Activated CD4-positive, alpha-beta T cell treated with anti-CD3 and anti-CD28 coated beads for 36 hours (primary cell): ENCODE measurements around the gene NOM1. TPM values are rescaled to one million over a fixed set of nuclear protein-coding genes. Genes with fewer than 3 reads are reported as not detected.

Source experiments
- ATAC-seq: fragments of 200-7000 bp; cut with Tn5 transposase; one replicate; pipeline ENCODE4 v1.10.0; 2021; ENCODE audit warnings: mild to moderate bottlenecking, moderate library complexity
- CTCF ChIA-PET: fragments of 350-600 bp; sonication (Branson Sonifier 250); formaldehyde crosslinking; loops from one replicate; lab custom pipeline; 2021; ENCODE audit warnings: antibody characterized with exemption; lab: Charles Lee
- POLR2A ChIA-PET: fragments of 350-600 bp; sonication (Branson Sonifier 250); formaldehyde crosslinking; loops from one replicate; lab custom pipeline; 2021; ENCODE audit warnings: antibody characterized with exemption, inconsistent platforms; lab: Charles Lee
- DNase-seq: peaks from one replicate; pipeline ENCODE4 v3.0.0-alpha.2; 2020
- H3K27ac Mint-ChIP-seq: one replicate; pipeline ENCODE4 v1.8.0; 2021; ENCODE audit warnings: mixed read lengths
- H3K27me3 Mint-ChIP-seq: one replicate; pipeline ENCODE4 v1.8.0; 2021; ENCODE audit warnings: mixed read lengths
- H3K36me3 Mint-ChIP-seq: one replicate; pipeline ENCODE4 v1.8.0; 2021; ENCODE audit warnings: low read depth, mixed read lengths
- H3K4me1 Mint-ChIP-seq: one replicate; pipeline ENCODE4 v1.8.0; 2021; ENCODE audit warnings: mixed read lengths
- H3K4me3 Mint-ChIP-seq: one replicate; pipeline ENCODE4 v1.8.0; 2021; ENCODE audit warnings: mild to moderate bottlenecking, moderate library complexity, mixed read lengths
- H3K9me3 Mint-ChIP-seq: one replicate; pipeline ENCODE4 v1.8.0; 2021; ENCODE audit warnings: low read depth, mixed read lengths
- intact Hi-C, 2 experiments: fragments of 100-400 bp; cut with DNase I in 1 of 2; cut with micrococcal nuclease in 1 of 2; formaldehyde crosslinking; loops; one replicate each; pipeline versions ENCODE4 v1.14.2 to v1.15.1; 2022 to 2024; cut with DNase I, micrococcal nuclease
- total RNA-seq, 2 experiments: library from RNA; stranded (reverse); gene quantifications; one replicate each; pipeline ENCODE4 v1.2.3, GENCODE V29; 2021

Gene NOM1
- total RNA-seq, 2 experiments from 2014 or later: 27.3 to 32.1 TPM

DNA sequence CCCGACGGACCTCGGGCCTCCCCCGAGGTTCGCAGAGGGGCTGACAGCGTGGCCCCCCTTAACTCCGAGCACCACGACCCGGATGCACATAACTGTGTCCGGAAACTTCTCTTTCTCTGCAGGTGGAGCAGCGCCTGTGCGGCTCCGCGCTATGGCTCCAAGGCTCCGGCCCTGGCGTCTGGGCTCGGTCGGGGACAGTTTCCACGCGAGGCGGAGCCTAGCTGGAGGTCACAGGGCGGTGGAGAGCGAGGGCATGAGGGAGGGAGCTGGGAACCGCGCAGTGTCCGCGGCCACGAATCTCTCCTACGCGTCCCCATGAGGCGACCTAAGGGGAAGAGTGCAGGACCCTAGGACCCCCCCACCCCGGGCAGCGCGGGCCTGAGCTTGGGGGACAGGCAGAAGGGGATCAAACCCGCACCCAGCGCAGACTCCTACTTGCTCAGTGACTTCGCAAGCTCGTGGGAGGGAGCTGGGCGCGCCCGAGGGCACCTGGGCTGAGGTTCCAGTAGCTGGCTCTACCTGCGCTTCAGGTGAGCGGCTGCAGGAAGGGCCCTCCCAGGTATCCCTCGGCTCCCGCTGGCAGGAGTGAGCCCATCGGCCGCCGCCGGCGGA is 69.6 kb downstream of the NOM1 start:
- H3K36me3 Mint-ChIP-seq: no peaks in the 10 kb centered on the region
- intact Hi-C loops: loop anchor here in 1 of 2 experiments (5.0 kb wide), 2 partner anchors 668 to 1647 kb away; no protein-coding TSS in a partner anchor
- H3K4me3 Mint-ChIP-seq: peak overlapping the region; percentile 45
- POLR2A ChIA-PET: no interaction called here
- H3K27me3 Mint-ChIP-seq: peaks cover 67% of the 10 kb centered on the region
- H3K27ac Mint-ChIP-seq: no peak overlapping the region
- DNase-seq (peak; percentile 25), ATAC-seq (no peak)
- H3K9me3 Mint-ChIP-seq: no peaks in the 10 kb centered on the region
- CTCF ChIA-PET: interaction anchor here (1.2 to 1.5 kb wide), 2 partner anchors 11 to 16 kb away, joined by 3 to 5 read pairs; no protein-coding TSS in a partner anchor
- H3K4me1 Mint-ChIP-seq: peaks cover 17% of the 10 kb centered on the region

DNA sequence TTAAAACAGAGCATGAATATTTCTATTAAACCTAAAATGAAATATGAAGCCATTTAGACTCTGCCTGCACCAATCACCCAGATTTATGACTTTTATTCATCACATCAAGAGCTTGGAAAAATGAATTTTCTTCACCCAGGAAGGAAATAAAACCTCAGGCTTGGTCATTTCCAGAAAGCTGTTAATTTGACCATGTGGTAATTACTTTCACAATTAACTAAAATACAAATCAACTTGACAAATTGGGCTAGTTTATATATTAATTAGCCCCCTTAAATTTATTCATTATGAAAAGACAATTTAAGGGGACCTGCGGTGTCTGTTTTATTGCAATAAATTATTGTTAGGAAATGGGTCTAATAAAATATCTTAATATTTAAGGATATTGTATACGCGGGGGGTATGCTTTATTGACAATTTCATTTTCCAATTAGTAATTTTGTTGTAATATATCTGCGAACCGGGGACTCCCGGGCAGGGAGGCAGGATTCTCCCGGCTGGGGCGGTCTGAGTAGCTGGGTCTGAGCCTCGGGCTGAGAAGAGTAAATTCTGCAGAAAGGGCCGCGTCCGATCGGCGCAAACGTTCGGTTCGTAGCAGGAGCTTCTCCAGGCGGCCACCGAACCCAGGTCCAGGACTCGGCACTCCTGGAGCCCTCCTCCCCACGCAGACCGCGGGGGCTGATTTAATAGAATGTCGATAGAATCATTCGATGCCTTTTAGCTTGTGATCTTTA is 70.4 kb downstream of the NOM1 start:
- ChIA-PET CTCF (interaction anchor here (0.6 to 1.5 kb wide), 4 partner anchors 10 to 1641 kb away, joined by 3 to 5 read pairs (median 3); no protein-coding TSS in a partner anchor), POLR2A (interaction anchor here (0.6 kb wide), 1 partner anchor 34 kb away, joined by 3 read pairs; no protein-coding TSS in a partner anchor)
- ATAC-seq (no peak), DNase-seq (no peak)
- Mint-ChIP-seq H3K27ac (no peak overlapping the region), H3K36me3 (no peaks in the 10 kb centered on the region), H3K27me3 (peaks cover 67% of the 10 kb centered on the region), H3K4me1 (peaks cover 17% of the 10 kb centered on the region), H3K9me3 (no peaks in the 10 kb centered on the region), H3K4me3 (no peak overlapping the region)
- intact Hi-C loops: loop anchor here in 1 of 2 experiments (5.0 kb wide), 2 partner anchors 667 to 1648 kb away; no protein-coding TSS in a partner anchor

DNA sequence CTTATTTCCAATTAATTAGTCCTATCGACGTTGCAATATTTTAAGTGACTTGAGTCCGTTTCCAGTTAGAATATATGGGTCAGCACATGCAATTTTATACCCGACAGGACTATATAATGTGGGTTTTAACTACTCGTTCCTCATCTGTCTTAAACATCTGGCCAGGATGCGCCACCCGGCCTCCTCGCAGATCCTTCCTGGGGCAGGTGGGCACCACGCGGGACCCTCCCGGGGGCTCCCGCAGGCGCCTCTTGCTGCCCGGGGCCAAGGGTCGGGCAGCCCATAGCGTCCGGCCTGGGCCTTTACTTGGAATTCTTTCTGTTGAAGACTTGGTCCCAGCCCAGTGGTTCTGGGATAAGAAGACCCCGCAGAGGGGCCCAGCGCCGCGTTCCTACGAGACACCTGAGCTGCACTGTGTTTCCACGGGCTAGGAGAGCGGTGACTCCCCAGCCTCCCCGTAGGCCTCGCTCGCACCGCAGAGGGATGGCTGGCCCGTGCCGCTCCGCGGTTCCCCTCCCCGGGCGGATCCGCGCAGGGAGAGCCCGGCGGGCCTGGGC is 71.1 kb downstream of the NOM1 start:
- no peak overlapping the region for H3K27ac Mint-ChIP-seq
- peaks cover 71% of the 10 kb centered on the region for H3K27me3 Mint-ChIP-seq
- no peaks in the 10 kb centered on the region for H3K9me3 Mint-ChIP-seq
- H3K36me3 Mint-ChIP-seq: no peaks in the 10 kb centered on the region
- ChIA-PET POLR2A (no interaction called here), CTCF (interaction anchor here (0.6 to 0.7 kb wide), 2 partner anchors 9 to 1642 kb away, joined by 3 read pairs; no protein-coding TSS in a partner anchor)
- H3K4me1 Mint-ChIP-seq: peaks cover 17% of the 10 kb centered on the region
- DNase-seq (peak; percentile 24), ATAC-seq (no peak)
- no peak overlapping the region for H3K4me3 Mint-ChIP-seq
- intact Hi-C loops: no loop called here

DNA sequence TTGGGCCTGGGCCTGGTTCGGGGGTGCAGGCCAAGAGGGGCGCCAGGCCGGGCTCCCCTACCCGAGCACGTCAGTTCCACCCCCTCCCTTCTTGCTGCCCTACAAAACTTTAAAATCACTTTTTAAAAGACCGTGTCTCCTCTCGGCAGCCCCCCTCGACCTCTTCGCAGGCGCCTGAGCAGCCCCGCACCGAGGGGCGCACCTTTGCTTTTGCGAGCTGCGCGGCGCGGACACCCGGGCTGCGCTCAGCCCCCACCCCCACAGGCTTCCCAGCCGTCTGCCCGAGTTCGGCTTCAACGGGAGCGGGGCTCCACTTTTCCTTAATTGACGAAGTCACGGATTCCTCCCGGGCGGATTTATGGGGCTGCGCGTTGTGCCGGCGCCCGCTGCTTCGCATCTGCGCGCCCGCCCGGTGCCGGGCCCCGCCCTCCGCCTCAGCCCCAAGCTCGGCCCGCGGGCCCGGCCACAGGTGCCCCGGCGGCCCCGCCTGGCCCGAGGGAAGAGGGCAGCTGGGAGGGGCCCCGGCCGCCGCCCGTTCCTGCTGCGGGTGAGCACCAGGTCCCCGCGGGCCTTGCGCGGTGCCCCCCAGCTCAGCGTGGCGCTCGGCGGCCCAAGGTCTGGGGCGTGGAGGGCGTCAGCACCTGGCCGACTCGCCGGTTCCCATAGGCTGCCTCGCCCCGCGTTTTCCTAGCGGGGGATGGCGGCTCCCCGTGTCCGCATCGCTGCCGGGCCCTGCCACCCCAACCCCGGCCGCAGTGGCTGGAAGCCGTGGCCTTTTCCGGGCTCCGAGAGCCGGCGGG is 71.8 kb downstream of the NOM1 start:
- ChIA-PET CTCF (interaction anchor here (0.7 kb wide), 1 partner anchor 198 kb away, joined by 4 read pairs; no protein-coding TSS in a partner anchor), POLR2A (no interaction called here)
- DNase-seq: peak; percentile 11
- H3K27ac Mint-ChIP-seq: no peak overlapping the region
- intact Hi-C loops: no loop called here
- no peaks in the 10 kb centered on the region for H3K9me3 Mint-ChIP-seq
- H3K27me3 Mint-ChIP-seq: peaks cover 70% of the 10 kb centered on the region
- H3K4me1 Mint-ChIP-seq: peaks cover 13% of the 10 kb centered on the region
- no peak overlapping the region for H3K4me3 Mint-ChIP-seq
- H3K36me3 Mint-ChIP-seq: no peaks in the 10 kb centered on the region
- no peak for ATAC-seq

DNA sequence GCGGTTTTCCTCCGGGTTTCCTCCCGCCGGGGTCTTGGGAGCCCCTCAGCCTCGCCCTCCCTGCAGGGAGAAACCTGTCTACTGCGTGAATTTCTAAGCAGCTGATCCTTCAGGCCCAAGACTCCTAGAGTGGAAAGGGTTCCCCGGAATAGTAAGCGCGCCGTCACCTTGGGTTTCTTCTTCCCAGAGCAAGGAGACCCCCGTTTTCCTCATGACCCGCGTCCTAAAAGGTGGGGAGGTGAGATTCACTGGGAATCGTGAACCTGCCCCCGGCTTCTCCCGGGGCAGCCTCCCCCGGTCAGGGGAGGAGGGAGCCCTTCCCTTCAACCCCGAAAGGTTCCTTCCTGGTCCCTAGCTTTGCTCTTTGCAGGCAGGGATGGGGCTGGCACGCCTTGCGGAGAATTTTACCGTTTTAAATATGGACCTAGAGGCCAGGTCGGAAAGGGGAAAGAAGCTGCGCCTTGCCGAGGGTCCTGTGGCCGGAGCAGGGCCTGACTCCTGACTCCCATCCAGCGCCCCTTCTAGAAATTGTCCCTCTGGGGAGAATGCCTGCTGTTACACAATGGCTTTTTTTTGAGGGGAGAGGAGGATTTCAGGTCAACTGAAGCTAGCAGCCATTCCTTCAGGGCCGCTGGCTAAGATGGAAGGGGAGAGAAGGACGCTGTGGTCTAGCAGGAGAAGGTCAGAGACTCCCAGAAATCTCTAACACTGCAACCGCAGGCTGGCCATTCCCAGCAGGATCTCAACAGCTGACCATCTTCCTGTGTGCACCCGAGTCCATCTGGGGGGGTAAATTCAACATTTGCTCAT is 72.6 kb downstream of the NOM1 start:
- Mint-ChIP-seq H3K27ac (no peak overlapping the region), H3K36me3 (no peaks in the 10 kb centered on the region), H3K27me3 (peaks cover 70% of the 10 kb centered on the region), H3K4me1 (peaks cover 6% of the 10 kb centered on the region), H3K9me3 (no peaks in the 10 kb centered on the region), H3K4me3 (no peak overlapping the region)
- POLR2A ChIA-PET: no interaction called here
- intact Hi-C loops: no loop called here
- CTCF ChIA-PET: interaction anchor here (0.7 kb wide), 2 partner anchors 198 to 213 kb away, joined by 3 to 4 read pairs; no protein-coding TSS in a partner anchor
- no peak for ATAC-seq
- DNase-seq: no peak

Other genes with a start within 250 kb of the NOM1 start
- 10 to 100 TPM; 31.0 to 39.0 TPM for gene LMBR1, start 56.5 kb upstream of the NOM1 start, total RNA-seq
- not detected for gene MNX1, start 61.0 kb downstream of the NOM1 start, total RNA-seq
- 10 to 100 TPM; 53.9 to 60.7 TPM for gene UBE3C, start 189.2 kb downstream of the NOM1 start, total RNA-seq